Transverse colon (tissue), 4 donors: ENCODE results near the gene DIPK1B.

Experiments
- CTCF ChIP-seq, 5 experiments: fragments of 200-600 bp in 3 of 5; fragments of 450-650 bp in 2 of 5; sonication (generic) in 3 of 5; IDR thresholded peaks; 1 replicate in 2 of 5; 2 replicates in 3 of 5; pipeline ENCODE4 v1.5.1; 2016 to 2017; ENCODE audit warnings: antibody characterized with exemption in 5 of 5, inconsistent platforms in 3 of 5, mild to moderate bottlenecking in 2 of 5, moderate library complexity in 1 of 5
- EP300 ChIP-seq: sonication (generic); formaldehyde crosslinking; IDR thresholded peaks from one replicate; pipeline ENCODE4 v1.6.1; 2017; ENCODE audit warnings: antibody characterized with exemption, low read depth
- POLR2A ChIP-seq: fragments of 450-650 bp; IDR thresholded peaks from one replicate; pipeline ENCODE4 v1.6.1; 2016; ENCODE audit warnings: antibody characterized with exemption, mild to moderate bottlenecking, moderate library complexity
- POLR2AphosphoS5 ChIP-seq, 3 donors: sonication (generic); formaldehyde crosslinking; IDR thresholded peaks; one replicate each; pipeline ENCODE4 v1.6.1; 2016; ENCODE audit warnings: antibody characterized with exemption in 3 of 3

DNA sequence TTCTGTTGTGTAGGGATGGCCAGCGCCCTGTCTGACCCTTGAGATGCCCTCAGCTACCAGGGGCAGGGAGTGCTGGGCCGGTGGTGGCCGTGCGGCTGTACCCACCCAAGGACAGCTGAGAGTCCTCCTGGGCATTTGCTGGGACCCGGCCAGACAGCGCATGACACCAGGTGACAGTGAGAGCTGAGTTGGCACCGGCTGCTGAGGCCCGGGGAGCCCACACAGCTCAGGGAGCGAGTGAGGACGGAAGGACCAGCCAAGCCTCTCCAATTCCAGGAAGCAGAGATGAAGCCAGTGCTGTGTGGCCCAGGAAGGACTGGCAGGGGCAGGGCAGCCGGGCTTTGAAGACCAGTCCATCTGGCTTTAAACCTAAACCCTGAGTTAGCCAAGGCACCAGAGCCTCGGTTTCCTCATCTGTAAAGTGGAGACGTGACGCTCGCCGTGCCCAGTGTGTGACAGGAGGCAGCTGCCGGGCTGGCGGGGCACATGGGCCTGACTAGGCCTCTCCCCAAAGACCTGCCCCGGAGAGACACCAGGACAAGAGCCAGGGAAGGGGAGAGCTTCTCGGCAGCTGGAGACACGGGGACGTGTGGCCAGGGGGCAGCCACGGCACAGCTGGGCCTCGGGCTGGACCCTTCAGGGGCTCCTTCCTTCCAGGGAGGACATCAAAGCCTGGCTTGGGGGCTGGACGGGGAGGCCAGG is 22.1 kb upstream of the DIPK1B start:
- no peak for TF ChIP-seq POLR2A
- no peak for TF ChIP-seq EP300
- TF ChIP-seq CTCF (IDR thresholded peaks at IDR 0.05) = no peak
- no peak for TF ChIP-seq POLR2AphosphoS5 (IDR thresholded peaks at IDR 0.05)
